OCI-LY3 (cell line): ENCODE data around the gene PXK.

Source experiments
- CTCF ChIP-seq: fragments of 200-600, 300-600 bp; sonication (generic); IDR thresholded peaks from 2 replicates; pipeline ENCODE4 v1.5.1; 2014; ENCODE audit warnings: antibody characterized with exemption, low read length, low read depth
- EZH2phosphoT487 ChIP-seq: fragments of 200-600 bp; shearing (Covaris generic); IDR thresholded peaks from 2 replicates; pipeline ENCODE4 v1.6.1; 2018; ENCODE audit warnings: antibody characterized with exemption, mixed run types, low read depth

GRCh38 chr3:58293516-58293915 lies 39.2 kb upstream of the PXK start:
- no peak for TF ChIP-seq CTCF
- TF ChIP-seq EZH2phosphoT487: no peak
